Lower leg skin (tissue), 3 donors: ENCODE measurements around the gene GOLGA5.

ENCODE experiments used
- POLR2A ChIP-seq, 2 donors: fragments of 450-650 bp; IDR thresholded peaks; one replicate each; pipeline ENCODE4 v1.6.1; 2016 to 2017; ENCODE audit warnings: antibody characterized with exemption in 2 of 2, mild to moderate bottlenecking in 1 of 2, moderate library complexity in 1 of 2
- TF ChIP-seq, protein P1 (sequence below), 3 donors: fragments of 450-650 bp; IDR thresholded peaks; one replicate each; pipeline ENCODE4 v1.5.1; 2016; ENCODE audit warnings: antibody characterized with exemption in 3 of 3, mild to moderate bottlenecking in 3 of 3, moderate library complexity in 2 of 3

- no peak for TF ChIP-seq POLR2A (IDR thresholded peaks at IDR 0.05)
- TF ChIP-seq, protein P1, sequence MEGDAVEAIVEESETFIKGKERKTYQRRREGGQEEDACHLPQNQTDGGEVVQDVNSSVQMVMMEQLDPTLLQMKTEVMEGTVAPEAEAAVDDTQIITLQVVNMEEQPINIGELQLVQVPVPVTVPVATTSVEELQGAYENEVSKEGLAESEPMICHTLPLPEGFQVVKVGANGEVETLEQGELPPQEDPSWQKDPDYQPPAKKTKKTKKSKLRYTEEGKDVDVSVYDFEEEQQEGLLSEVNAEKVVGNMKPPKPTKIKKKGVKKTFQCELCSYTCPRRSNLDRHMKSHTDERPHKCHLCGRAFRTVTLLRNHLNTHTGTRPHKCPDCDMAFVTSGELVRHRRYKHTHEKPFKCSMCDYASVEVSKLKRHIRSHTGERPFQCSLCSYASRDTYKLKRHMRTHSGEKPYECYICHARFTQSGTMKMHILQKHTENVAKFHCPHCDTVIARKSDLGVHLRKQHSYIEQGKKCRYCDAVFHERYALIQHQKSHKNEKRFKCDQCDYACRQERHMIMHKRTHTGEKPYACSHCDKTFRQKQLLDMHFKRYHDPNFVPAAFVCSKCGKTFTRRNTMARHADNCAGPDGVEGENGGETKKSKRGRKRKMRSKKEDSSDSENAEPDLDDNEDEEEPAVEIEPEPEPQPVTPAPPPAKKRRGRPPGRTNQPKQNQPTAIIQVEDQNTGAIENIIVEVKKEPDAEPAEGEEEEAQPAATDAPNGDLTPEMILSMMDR (IDR thresholded peaks at IDR 0.05), result no peak
Measured at GRCh38 chr14:92887157-92887556, 93.1 kb downstream of the GOLGA5 start.
